ENCODE measurements around the gene TBC1D16.
"Not testable (repeated sequence)": the region's sequence is repeated elsewhere in the genome, so short reads cannot be mapped to it uniquely, and the experiment has no call there.

Gene TBC1D16

GRCh38 chr17:79911430-79912399, 124.0 kb downstream of the TBC1D16 start:
- no peak for DNase-seq

- DNase-seq = no peak
Measured at GRCh38 chr17:79910985-79911361, 124.7 kb downstream of the TBC1D16 start.

DNA sequence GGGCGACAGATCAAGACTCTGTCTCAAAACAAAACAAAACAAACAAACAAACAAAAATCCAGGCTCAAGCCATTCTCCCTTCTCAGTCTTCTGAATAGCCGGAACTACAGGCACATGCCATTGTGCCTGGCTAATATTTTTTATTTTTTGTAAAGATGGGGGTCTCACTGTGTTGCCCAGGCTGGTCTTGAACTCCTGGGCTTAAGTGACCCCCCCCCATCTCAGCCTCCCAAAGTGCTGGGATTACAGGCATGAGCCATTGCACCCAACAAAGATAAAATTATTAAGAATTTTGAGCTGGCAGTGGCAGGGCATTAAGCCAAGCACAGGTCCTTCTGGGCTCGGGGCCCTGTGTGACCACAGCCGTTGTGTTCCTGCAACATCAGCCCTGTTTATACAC, 126.6 kb downstream of the TBC1D16 start:
- no peak for DNase-seq

DNA sequence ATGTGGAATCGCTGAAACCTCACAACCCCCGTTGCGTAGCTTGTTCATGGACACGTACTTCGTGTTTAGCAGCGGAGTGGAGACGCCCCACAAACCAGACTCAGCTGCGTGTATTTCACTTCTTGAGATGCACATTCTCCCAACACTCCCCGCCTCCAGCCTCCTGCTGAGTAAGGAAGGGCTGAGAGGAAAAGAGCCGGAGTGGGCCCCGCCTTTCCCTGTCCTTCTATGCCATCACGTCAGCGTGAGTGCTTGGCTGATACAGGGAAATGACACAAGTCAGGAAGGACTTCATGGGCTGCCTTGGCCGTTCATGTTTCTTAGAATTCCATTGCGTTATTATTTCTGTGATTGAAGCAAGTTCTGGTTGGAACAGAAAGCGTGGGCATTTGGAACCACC, 127.8 kb downstream of the TBC1D16 start:
- DNase-seq = no peak

GRCh38 chr17:79907217-79907715, 128.4 kb downstream of the TBC1D16 start:
- no peak for DNase-seq

- no peak for DNase-seq
Measured at GRCh38 chr17:79905832-79906231, 129.8 kb downstream of the TBC1D16 start.

DNA sequence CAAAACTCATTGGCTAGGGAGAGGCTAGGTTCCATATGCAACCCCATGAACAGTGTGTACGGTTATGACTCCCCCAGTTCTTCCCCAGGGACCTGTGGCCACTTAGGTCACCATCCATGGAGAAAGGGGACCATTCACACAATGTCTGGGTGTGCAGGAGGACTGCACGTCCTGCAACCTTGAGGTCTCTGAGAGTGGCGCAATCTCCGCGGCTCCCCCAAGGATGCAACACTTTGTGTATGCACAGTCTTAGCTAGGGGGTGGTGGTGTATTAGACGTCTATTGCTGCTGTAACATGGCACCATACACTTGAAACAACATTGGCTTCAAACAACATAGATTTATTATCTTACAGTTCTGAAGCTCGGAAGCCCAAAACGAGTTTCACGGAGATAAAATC, 130.8 kb downstream of the TBC1D16 start:
- no peak for DNase-seq

DNA sequence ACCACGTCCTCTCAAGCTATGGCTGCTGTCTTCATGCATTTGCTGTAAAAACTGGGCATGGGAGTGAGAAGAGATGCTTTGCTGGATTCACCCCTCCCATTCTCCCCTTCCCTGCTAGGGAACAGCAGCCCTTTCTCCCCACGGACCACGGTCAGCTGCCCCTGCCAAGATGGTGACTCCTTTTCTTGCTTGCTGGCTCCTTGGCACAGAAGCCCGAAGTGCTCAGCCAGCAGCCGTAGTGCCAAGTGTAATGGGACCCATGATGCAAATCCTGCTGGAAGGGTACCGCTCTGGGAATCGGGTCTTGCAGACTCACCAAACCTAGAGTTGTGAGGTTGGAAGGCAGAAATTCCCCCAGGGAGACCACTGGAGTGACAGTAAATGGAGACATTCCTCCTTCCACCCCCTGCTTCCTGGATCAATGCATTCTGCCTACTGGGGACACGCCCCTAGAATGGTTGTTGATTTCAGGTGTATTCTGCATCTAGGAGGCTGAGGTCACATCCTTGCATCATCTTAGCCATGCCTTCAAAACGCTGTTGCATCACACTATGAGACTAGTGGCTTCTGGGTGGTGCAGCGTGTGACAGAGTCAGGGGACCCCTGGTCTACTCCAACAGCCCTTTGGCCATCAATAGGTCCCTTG, 133.4 kb downstream of the TBC1D16 start:
- no peak for DNase-seq

DNA sequence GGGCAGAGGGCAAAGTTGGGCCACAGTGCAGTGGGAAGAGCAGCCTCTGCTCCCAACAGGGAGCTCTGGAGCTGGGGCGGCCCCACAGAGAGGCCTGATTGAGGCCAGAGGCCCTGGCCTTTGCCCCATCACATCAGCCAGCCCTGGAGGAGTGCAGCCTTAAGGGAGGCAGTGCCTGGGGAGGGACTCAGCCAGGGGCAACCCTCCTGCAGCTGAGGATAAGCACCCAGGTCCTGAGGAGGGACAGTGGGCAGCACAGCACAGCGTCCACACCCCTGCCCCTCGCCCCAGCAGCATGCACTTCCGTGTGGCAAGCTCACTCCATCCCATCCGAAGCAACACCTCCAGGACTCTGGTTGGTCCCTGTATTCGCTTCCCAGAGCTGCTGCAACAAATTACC, 134.5 kb downstream of the TBC1D16 start:
- no peak for DNase-seq

- no peak for DNase-seq
Measured at GRCh38 chr17:79899584-79899983, 136.1 kb downstream of the TBC1D16 start.

- DNase-seq = no peak
Measured at GRCh38 chr17:79897243-79898063, 138.2 kb downstream of the TBC1D16 start.

DNA sequence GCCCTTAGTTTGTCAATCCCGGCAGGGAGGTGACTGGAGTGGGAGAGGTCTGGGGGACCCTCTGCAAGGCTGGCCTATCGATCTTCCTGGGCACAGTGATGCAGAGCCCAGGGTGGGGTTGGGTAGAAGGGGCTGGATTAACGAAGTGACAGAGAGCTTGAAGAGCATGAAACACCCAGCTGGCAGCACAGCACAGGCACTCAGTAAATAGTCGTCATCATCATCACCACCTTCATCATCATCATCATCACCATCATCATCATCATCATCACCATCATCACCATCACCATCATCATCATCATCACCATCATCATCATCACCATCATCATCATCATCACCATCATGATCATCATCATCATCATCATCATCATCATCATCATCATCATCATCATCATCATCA, 142.2 kb downstream of the TBC1D16 start:
- DNase-seq = not testable (repeated sequence)

DNA sequence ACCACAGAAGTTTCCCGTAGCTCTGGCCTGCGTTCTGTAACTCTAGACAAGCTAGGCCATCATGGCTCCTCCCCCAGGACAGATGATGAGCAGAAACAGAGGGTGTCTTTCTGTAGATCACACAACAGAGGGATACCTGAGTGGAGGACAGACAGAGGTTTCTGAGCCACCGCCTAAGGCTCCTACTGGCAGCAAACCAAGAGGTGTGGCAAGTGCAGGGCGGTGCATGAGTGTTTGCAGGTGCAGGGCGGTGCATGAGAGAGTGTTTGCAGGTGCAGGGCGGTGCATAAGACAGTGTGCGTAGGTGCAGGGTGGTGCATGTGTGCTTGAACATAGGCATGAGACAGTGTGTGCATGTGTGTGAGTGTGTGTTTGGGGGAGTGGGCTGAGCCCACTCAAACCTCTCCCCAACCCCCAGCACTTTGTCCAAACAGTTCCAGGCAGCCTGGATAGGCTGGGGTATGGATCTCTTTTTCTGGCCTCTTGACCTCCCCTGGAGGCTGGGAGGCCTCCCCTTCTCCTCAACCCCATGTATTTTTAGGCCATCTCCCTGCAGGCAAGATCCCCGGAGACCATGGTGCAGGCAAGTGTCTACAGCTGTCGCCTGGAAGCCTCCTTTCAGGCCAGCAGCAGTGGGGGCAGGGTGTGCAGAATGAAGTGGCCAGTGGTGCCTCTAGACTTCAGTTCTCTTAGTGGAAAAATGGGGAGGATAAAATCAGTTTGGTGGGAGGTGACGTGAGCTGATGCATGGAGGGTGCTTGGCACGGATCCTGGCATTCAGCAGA, 143.0 kb downstream of the TBC1D16 start:
- DNase-seq = no peak

DNA sequence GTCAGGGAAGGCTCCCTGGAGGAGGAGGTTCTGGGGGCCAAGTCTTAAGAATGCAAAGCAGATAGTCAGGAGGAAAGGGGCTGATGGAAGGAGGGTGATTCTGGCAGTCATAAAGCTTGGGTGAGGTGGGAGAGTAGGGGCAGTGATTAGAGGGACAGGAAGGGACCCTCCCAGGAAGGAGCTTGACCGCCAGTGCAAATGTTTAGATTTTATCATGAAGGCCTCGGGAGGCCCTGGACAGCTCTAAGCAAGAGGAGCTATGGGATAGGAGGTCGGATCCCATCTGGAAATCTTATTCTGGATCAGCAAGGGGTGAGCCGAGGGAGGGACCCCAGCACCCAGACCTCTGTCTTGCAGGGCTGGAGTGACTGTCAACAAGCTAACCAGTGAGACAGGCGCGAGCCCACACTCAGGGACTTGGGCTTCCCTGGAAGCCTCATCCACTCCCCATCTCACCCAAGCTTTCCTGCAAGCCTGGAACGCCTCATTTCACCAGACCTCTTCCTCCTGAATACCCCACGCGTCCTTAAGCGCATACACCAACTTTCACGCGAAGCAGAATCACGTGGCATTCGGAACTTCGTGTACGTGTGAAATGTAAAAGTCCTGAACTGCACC, 144.4 kb downstream of the TBC1D16 start:
- DNase-seq = no peak

DNA sequence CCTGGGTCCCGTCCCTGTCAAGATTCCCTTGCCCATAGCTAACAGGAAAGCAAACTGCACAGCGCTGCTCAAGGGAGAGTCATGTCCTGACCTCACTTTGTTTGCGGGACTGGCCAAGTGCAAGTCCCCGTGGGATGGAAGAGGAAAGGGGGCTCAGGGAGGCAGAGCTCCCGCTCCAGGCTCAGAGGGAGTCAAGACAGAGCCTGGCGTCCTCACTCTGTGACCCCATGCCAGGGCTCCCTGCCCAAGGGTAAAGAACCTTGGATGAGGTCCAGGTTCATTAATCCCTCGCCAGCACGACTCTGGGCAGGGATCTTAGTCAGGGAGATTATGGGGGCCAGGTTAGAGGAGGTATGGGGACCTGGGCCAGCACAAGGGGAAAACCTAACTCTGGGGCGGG, 145.0 kb downstream of the TBC1D16 start:
- DNase-seq = no peak

DNA sequence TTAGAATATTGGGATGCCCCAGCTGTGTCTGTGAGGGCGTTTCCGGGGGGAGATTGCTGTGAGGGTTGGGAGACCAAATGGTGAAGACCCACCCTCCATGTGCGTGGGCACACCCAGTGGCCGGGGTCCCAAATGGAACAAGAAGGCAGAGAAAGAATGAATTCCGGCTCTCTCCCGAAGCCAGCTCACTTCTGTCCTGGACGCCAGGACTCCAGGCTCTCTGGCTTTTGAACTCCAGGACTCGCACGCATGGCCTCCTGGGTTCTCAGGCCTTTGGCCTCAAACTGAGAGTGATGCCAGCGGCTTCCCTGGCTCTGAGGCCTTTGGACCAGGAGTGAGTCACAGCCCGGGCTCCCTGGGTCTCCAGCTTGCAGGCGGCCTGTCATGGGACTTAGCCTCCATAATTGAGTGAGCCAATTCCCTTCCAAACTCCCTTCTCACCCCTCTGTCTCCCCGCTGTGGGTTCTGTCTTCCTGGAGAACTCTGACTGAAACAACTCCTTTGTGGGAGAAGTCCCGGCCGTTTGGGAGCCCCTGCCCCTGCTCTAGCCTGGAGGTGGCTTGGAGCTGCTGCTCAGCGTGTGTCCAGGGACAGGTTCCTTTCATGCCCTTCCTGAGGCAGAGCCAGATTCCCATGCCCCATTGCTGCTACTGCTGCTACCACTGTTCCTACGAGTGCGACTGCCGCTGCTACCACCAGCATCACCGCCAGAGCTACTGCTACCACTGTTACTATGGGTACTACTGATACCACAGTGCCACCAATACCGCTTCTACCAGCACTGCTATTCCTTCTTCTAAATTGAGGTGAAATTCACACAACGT, 146.6 kb downstream of the TBC1D16 start:
- no peak for DNase-seq

- no peak for DNase-seq
Measured at GRCh38 chr17:79888009-79888540, 147.6 kb downstream of the TBC1D16 start.

DNA sequence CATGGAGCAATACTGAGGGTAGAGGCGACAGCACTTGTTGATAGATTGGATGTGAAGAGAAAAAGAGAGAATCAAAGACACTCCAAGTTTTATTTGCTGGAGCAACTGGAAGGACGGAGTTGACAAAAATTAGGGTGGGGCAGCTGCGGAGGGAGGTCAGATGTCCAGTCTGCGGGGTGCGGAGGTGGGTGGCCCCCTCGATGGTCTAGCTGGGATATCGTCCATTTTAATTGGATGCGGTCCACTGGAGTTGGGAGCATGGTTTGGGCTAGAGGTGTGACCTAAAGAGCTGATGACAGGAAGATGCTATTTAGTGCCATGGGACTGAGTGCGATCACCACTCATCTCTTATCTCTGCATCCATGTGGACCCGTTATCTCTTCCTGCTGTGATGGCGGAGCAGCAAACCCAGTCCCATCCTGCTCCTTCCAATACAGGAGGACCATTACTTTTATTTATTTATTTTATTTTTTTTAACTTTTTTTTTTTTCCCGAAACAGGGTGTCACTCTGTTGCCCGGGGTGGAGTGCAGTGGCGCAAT, 148.2 kb downstream of the TBC1D16 start:
- DNase-seq = no peak

- DNase-seq = no peak
Measured at GRCh38 chr17:79883202-79883601, 152.5 kb downstream of the TBC1D16 start.

Measured in central memory CD4-positive, alpha-beta T cell (primary cell).